Activated CD8-positive, alpha-beta memory T cell treated with anti-CD3 and anti-CD28 coated beads for 1 hour (primary cell): ENCODE results near the gene NEDD4L.
A peak's percentile ranks its signal among the peaks of the same experiment; 100 is the strongest.
"Not testable (repeated sequence)": the region's sequence is repeated elsewhere in the genome, so short reads cannot be mapped to it uniquely, and the experiment has no call there.

Experiments
- DNase-seq, 2 donors: peaks; one replicate each; pipeline ENCODE4 v3.0.0-alpha.2; 2020; ENCODE audit warnings: low read depth in 1 of 2; ENCODE audit errors: extremely low read depth in 1 of 2

The NEDD4L gene

DNA sequence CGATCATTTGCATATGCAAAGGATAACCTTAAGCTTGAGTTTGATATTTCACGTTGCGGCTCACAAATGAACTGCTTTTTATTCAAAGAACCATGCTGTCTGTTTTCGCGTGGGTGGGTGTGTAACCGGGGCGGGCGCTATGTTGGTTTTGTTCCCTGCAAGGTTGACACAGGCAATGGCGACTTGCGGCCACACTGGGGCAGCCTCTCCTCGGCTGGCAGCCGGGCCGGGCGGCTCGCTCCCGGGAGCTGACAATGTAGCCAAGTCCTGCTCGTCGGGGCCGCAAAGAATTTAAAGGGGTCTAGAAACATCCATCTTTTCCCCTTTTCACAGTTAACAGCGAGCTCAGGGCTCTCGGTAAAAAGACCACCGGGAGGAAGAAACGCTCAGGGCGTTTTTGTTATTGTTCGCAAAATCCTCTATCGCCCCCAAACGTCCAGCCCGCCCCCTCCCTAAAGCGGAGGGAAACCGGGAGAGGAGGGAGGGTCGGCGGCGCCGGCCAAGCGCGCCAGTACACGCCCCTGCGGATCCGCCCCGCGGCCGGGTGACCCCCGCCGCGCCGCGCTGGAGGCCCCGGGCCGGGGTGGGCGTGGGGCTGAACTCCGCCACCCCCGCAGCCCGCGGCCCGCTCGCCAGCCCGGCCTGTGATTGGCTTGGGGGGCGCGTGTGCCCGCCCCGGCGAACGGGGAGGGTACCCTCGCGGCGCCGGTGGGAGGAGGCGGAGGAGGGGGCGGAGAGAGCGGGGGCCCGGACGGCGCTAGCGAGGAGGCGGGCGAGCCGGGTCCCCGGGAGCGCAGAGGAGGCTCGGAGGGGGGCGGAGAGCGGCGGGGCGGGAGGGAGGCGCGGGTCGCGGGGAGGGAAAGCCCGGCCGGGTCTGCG lies at the start of gene NEDD4L:
Gene NEDD4L, plus strand, starts transcription at position 736 of the 879 bp plus-strand sequence. CDS start 435 bp downstream, outside the sequence.
- DNase-seq: peak; percentile 51 to 56

- no peak for DNase-seq
Observed at GRCh38 chr18:57995331-57995730, 48.7 kb upstream of the NEDD4L start.

GRCh38 chr18:57996894-57997293 lies 47.1 kb upstream of the NEDD4L start:
- DNase-seq: not testable (repeated sequence)

GRCh38 chr18:57997820-57998219 lies 46.2 kb upstream of the NEDD4L start:
- DNase-seq: no peak

GRCh38 chr18:57998461-57998860 lies 45.6 kb upstream of the NEDD4L start:
- DNase-seq: no peak

- no peak for DNase-seq
Observed at GRCh38 chr18:58004317-58004716, 39.7 kb upstream of the NEDD4L start.

DNA sequence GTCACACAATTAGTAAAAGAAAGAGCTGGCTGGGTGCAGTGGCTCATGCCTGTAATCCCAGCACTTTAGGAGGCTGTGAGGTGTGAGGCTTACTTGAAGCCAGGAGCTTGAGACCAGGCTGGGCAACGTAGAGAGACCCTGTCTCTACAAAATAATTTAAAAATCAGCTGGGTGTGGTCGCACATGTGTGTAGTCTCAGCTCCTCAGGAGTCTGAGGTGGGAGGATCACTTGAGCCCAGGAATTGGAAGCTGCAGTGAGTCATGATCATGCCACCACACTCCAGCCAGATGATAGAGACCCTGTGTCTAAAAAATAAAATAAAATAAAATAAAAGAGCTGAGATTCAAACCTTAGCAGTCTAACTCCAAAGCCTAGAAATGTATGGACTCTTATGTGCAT lies 39.0 kb upstream of the NEDD4L start:
- no peak for DNase-seq

GRCh38 chr18:58005885-58006523 lies 38.0 kb upstream of the NEDD4L start:
- no peak for DNase-seq

- DNase-seq: no peak
Observed at GRCh38 chr18:58009166-58009565, 34.9 kb upstream of the NEDD4L start.

GRCh38 chr18:58010265-58010664 lies 33.8 kb upstream of the NEDD4L start:
- no peak for DNase-seq

- DNase-seq: no peak
Observed at GRCh38 chr18:58012356-58012755, 31.7 kb upstream of the NEDD4L start.

DNA sequence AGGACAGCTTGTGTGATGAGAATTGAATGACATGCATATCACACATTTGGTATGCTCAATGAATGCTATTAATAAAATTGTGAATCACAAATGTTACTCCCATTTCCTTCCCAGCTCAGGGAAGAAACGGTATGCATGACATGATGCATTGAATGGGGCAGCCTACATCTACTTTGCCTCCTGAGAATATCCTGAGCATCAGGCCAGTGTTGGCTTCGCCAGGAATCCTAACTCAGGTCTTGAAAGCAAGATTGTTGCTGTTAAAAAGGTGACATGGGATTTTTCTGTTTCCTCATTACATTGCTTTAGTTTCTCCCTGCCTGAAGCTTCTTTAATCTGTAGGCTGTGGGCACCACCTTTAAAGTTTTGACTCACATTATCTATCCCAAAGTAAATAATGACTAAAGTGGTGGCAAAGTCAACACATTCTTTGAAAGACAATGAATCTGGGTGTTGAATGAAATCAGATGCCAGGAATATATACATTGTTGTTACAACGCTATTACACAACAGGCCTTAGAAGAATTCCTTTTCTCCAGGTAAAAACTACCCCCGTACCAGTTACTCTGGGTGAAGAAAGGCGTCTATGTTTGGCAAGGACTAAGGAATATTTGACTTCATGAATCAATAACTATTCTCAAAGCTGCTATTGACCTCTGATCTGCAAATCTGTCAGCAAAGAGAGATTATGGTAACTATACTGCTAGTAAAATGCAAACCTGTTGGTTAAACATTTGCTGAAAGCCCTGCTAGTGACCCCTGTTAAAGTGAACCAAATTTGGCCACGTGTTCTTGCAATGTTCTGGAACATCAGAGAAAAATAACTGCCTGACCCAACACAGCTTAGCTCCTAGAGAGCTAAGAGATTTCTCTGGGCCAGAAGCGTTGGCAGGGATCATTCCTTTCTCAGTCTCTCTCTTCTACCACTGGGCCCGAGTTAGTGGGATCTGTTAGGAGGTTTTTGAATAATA lies 30.5 kb upstream of the NEDD4L start:
- no peak for DNase-seq

DNA sequence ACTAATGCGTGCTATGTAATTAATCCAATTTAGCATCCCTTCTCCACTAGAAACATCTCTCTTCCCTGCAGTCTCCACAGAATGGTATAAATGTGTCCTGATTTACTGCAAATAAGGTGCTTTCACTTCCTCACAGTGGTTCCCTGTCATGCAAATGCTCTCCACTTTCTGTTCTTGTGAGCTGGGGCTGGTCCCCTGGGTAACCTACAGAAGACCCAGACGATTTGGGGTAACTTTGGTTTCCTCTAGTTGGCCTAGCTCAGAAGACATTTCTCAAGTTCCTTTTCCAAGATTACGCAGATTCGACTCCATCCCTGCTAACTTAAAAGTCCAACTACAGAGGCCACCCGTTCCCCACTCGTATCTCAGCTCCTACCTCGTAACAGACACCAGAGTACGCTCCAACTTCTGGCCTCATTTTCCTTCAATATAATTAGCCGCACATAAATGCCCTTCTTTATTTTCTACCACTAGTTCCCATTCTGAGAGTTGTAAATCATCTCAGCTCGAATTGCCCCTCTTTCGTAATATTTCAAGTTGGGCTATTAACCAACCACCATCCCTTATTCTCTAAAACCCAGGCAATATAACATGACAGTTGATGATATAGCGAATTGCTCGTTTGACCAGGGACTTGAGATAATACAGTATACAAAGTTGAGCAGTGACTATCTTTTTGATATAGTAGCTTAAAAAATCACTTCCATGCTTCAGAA lies 28.8 kb upstream of the NEDD4L start:
- no peak for DNase-seq

DNA sequence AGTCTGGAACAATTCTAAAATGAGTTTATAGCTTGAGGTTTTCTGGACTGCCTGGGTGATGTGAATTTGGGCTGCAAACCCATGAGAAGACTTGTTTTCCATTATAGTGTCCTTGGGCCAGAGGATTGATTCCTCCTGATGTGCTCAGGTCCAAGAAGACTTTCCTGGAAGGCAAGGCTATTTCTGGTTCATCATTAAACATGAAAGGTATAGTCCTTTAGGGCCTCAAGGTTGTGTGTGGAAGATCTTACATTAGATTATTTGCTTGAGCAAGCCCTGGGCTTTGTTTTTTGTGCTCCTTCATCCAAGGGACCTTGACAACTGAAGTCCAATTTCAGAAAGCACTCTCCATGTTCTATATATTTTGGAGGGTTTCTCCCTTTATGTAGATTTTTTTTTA lies 26.8 kb upstream of the NEDD4L start:
- no peak for DNase-seq

DNA sequence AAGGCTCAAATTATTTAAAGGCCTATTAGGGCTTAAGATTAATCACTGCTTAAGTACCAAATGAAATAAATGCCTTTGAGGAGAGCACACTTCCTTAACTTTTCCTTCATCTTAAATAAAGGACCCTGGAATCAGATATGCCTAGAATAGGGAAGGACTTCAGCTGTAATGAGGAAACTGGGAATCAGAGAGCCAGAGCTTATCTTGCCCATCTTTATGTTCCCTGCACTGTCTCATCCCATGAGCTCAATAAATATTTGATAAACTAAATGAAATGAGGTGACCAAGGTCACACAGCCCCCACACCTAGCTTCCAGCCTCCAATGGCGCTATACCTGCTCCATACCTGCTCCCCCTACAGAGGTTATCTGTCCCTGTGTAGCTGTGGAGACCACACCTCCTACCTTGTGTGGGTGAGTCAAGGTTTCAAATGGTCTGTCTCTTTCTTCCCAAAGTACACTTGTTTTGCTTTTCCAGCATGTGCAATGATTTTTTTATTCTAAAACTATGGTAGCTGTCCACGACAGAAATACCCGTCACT lies 23.4 kb upstream of the NEDD4L start:
- no peak for DNase-seq

GRCh38 chr18:58021504-58021903 lies 22.5 kb upstream of the NEDD4L start:
- no peak for DNase-seq

- DNase-seq: no peak
Observed at GRCh38 chr18:58023108-58023507, 20.9 kb upstream of the NEDD4L start.

DNA sequence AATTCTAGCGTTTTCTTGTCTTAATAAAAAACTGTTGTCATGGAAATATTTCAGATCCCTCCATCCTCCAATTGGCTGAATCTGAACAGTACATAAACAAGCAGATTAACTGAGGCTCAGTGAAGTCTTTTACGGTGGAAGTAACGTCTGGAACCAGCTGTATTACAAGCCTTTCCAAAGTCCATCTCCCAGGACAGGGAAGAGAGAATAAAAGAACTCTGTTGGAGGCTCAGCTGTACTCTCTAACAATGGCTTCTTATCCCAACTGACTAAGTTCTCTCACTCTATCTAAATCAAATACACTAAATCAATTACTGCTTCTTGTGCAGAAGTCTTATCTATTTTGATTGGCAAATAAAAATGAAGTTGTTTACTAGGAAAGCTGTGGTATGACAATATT lies 19.9 kb upstream of the NEDD4L start:
- DNase-seq: no peak

DNA sequence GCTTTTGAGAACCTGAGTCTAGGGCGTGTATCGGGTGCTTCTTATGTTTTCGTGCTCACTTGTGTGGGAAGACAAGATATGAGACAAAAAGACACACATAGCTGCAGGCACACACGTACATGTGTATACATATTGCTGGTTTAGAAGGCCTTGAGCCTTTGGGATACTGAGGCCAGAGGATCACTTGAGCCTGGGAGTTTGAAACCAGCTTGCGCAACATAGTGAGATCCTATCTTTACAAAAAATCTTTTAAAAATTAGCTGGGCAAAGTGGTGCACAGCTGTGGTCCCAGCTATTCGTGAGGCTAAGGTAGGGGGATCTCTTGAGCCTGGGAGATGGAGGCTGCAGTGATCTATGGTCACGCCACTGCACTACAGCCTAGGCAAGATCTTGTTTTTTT lies 18.8 kb upstream of the NEDD4L start:
- no peak for DNase-seq

- no peak for DNase-seq
Observed at GRCh38 chr18:58025733-58026132, 18.3 kb upstream of the NEDD4L start.
